GM12872 (cell line): ENCODE data around the gene HOXA5.

Experiments used
- CTCF ChIP-seq: IDR thresholded peaks from 3 replicates; pipeline ENCODE4 v1.5.1; 2011; ENCODE audit warnings: low read depth, mild to moderate bottlenecking, low read length, moderate library complexity; ENCODE audit not compliant: insufficient read depth

Gene HOXA5

GRCh38 chr7:27174874-27175625 is 31.6 kb upstream of the HOXA5 start:
- TF ChIP-seq CTCF, result no peak

GRCh38 chr7:27173956-27174873 is 30.7 kb upstream of the HOXA5 start, which contains the start of gene HOXA10:
HOXA10 (minus strand) TSS chr7:27174320; CDS start chr7:27174306, 14 bp downstream.
- TF ChIP-seq CTCF, result no peak

- no peak for TF ChIP-seq CTCF
These were observed 30.1 kb upstream of the HOXA5 start for GRCh38 chr7:27173511-27173955.

- no peak for TF ChIP-seq CTCF
These were observed 29.5 kb upstream of the HOXA5 start for GRCh38 chr7:27172823-27173510.

GRCh38 chr7:27172315-27172774 is 28.9 kb upstream of the HOXA5 start:
- TF ChIP-seq CTCF, result no peak

GRCh38 chr7:27171637-27172314 is 28.3 kb upstream of the HOXA5 start:
- no peak for TF ChIP-seq CTCF
